Trophoblast cell (in vitro differentiated cells and primary cell): ENCODE results near the gene PALM3.

Source experiments
- DNase-seq, 2 donors: peaks; one replicate each; pipeline ENCODE4 v3.0.0-alpha.2; 2016
- H2AFZ ChIP-seq: 2 replicates; pipeline ENCODE4 v1.6.1; 2013; ENCODE audit warnings: low read length, moderate library complexity, mild to moderate bottlenecking; ENCODE audit not compliant: insufficient read depth, poor library complexity
- H2AK5ac ChIP-seq: 2 replicates; pipeline ENCODE4 v1.6.1; 2013; ENCODE audit warnings: mild to moderate bottlenecking, low read length
- H2BK120ac ChIP-seq: 2 replicates; pipeline ENCODE4 v1.6.1; 2013; ENCODE audit warnings: low read length, mild to moderate bottlenecking, moderate library complexity; ENCODE audit not compliant: insufficient read depth, poor library complexity
- H2BK12ac ChIP-seq: 2 replicates; pipeline ENCODE4 v1.6.1; 2013; ENCODE audit warnings: mild to moderate bottlenecking, low read length, moderate library complexity
- H2BK5ac ChIP-seq: 2 replicates; pipeline ENCODE4 v1.6.1; 2013; ENCODE audit warnings: low read length, low read depth, moderate library complexity, mild to moderate bottlenecking; ENCODE audit not compliant: poor library complexity
- H3K14ac ChIP-seq: 2 replicates; pipeline ENCODE4 v1.6.1; 2013; ENCODE audit warnings: mild to moderate bottlenecking, low read length
- H3K18ac ChIP-seq: 2 replicates; pipeline ENCODE4 v1.6.1; 2013; ENCODE audit warnings: mild to moderate bottlenecking, low read length
- H3K23ac ChIP-seq: 2 replicates; pipeline ENCODE4 v1.6.1; 2013; ENCODE audit warnings: low read length
- H3K27ac ChIP-seq: 2 replicates; pipeline ENCODE4 v1.5.1; 2013; ENCODE audit warnings: low read depth, mild to moderate bottlenecking, inconsistent platforms, low read length, moderate library complexity
- H3K27me3 ChIP-seq: 2 replicates; pipeline ENCODE4 v1.6.1; 2013; ENCODE audit warnings: inconsistent platforms, mild to moderate bottlenecking, low read length, moderate library complexity; ENCODE audit not compliant: insufficient read depth
- H3K36me3 ChIP-seq, 2 experiments: 1 replicate in 1 of 2; 2 replicates in 1 of 2; pipeline ENCODE4 v1.6.1; 2013; ENCODE audit warnings: low read length in 2 of 2, mild to moderate bottlenecking in 2 of 2, moderate library complexity in 1 of 2; ENCODE audit not compliant: insufficient read depth in 2 of 2, control insufficient read depth in 1 of 2
- H3K4ac ChIP-seq: 2 replicates; pipeline ENCODE4 v1.6.1; 2013; ENCODE audit warnings: low read depth, mild to moderate bottlenecking, low read length, moderate library complexity
- H3K4me1 ChIP-seq, 2 experiments: 1 replicate in 1 of 2; 2 replicates in 1 of 2; pipeline ENCODE4 v1.6.1; 2013; ENCODE audit warnings: low read length in 2 of 2, mild to moderate bottlenecking in 2 of 2, moderate library complexity in 1 of 2; ENCODE audit not compliant: insufficient read depth in 2 of 2, control insufficient read depth in 1 of 2
- H3K4me2 ChIP-seq: 2 replicates; pipeline ENCODE4 v1.6.1; 2013; ENCODE audit warnings: inconsistent platforms, mild to moderate bottlenecking, low read length, moderate library complexity
- H3K4me3 ChIP-seq: 2 replicates; pipeline ENCODE4 v1.5.1; 2013; ENCODE audit warnings: mild to moderate bottlenecking, low read depth, low read length, inconsistent platforms
- H3K79me1 ChIP-seq: one replicate; pipeline ENCODE4 v1.6.1; 2013; ENCODE audit warnings: low read length
- H3K79me2 ChIP-seq: 2 replicates; pipeline ENCODE4 v1.6.1; 2013; ENCODE audit warnings: low read length, mild to moderate bottlenecking; ENCODE audit not compliant: control insufficient read depth, insufficient read depth, poor library complexity
- H3K9ac ChIP-seq: 2 replicates; pipeline ENCODE4 v1.6.1; 2013; ENCODE audit warnings: mild to moderate bottlenecking, low read length
- H3K9me3 ChIP-seq: 2 replicates; pipeline ENCODE4 v1.6.1; 2013; ENCODE audit warnings: low read depth, mild to moderate bottlenecking, control low read depth, inconsistent platforms, low read length; ENCODE audit not compliant: insufficient read depth
- H4K12ac ChIP-seq: 2 replicates; pipeline ENCODE4 v1.6.1; 2013; ENCODE audit warnings: low read depth, mild to moderate bottlenecking, low read length, moderate library complexity
- H4K8ac ChIP-seq: 2 replicates; pipeline ENCODE4 v1.6.1; 2013; ENCODE audit warnings: low read depth, mild to moderate bottlenecking, low read length, moderate library complexity
- H4K91ac ChIP-seq: one replicate; pipeline ENCODE4 v1.6.1; 2013; ENCODE audit warnings: low read depth, mild to moderate bottlenecking, low read length, moderate library complexity
- WGBS: extraction: QIAGEN DNeasy Blood & Tissue Kit; methylation state at CpG from one replicate; pipeline ENCODE4 v1.1.7; 2013; ENCODE audit warnings: missing lambda C conversion rate; ENCODE audit not compliant: insufficient read length, insufficient coverage; ENCODE audit errors: extremely low coverage; 5-methylcytosine and 5-hydroxymethylcytosine counted together

PALM3 gene

DNA sequence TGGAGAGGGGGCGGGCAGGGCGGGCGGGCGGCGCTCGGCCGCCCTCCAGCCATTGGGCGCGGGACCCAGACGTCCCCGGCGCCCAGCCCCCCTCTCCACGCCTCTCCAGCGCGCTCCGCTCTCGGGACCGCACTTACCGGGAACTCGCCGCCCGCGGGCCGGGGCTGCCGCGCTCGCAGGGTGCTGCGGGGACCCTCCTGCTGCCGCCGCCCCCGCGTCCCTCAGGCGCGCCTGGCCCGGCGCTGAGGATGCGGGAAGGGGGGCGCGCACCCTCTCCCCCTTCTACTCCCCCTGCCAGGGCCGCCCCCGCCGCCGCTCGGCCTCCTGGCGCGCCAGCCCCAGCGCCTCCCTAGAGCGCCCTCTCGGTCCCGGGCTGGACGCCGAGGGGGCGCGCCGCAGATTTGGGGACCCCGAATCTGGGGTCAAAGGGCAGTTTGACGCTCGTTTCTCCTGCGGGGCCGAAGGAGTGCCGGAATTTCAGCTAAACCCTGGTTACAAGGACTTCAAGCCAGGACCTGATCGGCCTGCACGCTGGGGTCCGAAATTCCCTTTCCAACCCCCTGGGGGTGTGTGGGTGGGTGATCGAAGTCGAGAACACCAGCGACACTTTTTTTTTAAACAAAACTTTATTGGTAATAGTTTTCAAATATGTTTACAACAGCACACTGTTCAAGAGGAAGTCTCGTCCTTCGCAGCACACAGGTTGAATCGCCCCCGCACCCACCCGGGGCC, 29.4 kb upstream of the PALM3 start:
- peak overlapping the region; percentile 77 for H3K4ac ChIP-seq
- H3K36me3 ChIP-seq = peaks cover 16 to 21% of the 10 kb centered on the region in 2 experiments
- peak overlapping the region; percentile 73 for H4K12ac ChIP-seq
- H4K91ac ChIP-seq = peak overlapping the region; percentile 90
- H2BK5ac ChIP-seq = peak overlapping the region; percentile 89
- H3K18ac ChIP-seq = peak overlapping the region; percentile 67
- peaks cover 11% of the 10 kb centered on the region for H3K79me1 ChIP-seq
- no peaks in the 10 kb centered on the region for H3K27me3 ChIP-seq
- no CpG with 5 or more reads among the region's 72 CpGs for WGBS
- H3K4me3 ChIP-seq = peak overlapping the region; percentile 85
- H3K27ac ChIP-seq = peak overlapping the region; percentile 94
- peaks cover 6 to 7% of the 10 kb centered on the region in 2 experiments for H3K4me1 ChIP-seq
- peak overlapping the region; percentile 83 for H3K9ac ChIP-seq
- H2BK120ac ChIP-seq = peak overlapping the region; percentile 76
- peak; percentile 41 to 57 for DNase-seq
- H3K23ac ChIP-seq = no peak overlapping the region
- no peak overlapping the region for H2BK12ac ChIP-seq
- H3K79me2 ChIP-seq = peaks cover 8% of the 10 kb centered on the region
- peaks cover 5% of the 10 kb centered on the region for H3K9me3 ChIP-seq
- peak overlapping the region; percentile 82 for H3K4me2 ChIP-seq
- H4K8ac ChIP-seq = peak overlapping the region; percentile 86
- H2AK5ac ChIP-seq = no peak overlapping the region
- peak overlapping the region; percentile 75 for H3K14ac ChIP-seq
- peak overlapping the region; percentile 84 for H2AFZ ChIP-seq

DNA sequence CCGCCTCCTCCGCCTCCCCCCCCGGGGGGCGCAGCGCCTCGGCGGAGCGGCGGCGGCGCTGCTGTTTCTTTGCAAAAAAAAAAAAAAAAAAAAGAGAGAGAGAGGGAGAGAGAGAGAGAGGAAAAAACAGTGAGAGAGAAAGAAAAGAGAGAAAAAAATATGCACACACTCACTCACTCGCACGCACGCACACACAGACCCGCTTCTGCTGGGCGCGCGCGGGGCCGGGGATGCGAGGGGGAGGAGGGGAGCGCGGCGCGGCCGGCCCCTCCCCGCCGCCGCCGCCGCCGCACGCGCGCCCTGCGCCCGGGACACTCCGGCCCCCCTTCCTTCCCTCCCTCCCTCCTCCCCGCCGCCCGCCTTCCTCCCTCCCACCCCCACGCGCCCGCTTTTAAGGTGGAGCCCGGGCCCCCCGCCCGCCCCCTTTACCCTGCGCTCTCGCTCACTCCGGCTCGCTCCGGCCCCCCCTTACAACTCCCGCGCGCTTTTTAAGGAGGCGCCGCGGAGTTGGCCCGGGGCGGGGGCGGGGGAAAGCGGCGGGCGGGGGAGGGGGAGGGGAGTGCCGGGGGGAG, 28.7 kb upstream of the PALM3 start, which contains the start of gene SAMD1:
SAMD1 (minus strand) TSS at position 243 of the 572 bp plus-strand sequence.
- no CpG with 5 or more reads among the region's 65 CpGs for WGBS

GRCh38 chr19:14089662-14090508, 28.0 kb upstream of the PALM3 start:
- peaks cover 15 to 21% of the 10 kb centered on the region in 2 experiments for H3K36me3 ChIP-seq
- H3K9me3 ChIP-seq = peaks cover 5% of the 10 kb centered on the region
- H3K4me1 ChIP-seq = peaks cover 6 to 7% of the 10 kb centered on the region in 2 experiments
- no peak overlapping the region for H4K91ac ChIP-seq
- H4K8ac ChIP-seq = peak overlapping the region; percentile 77
- peak; percentile 47 to 71 for DNase-seq
- H3K79me1 ChIP-seq = peaks cover 13% of the 10 kb centered on the region
- WGBS = no CpG with 5 or more reads among the region's 142 CpGs
- H2AFZ ChIP-seq = no peak overlapping the region
- H4K12ac ChIP-seq = no peak overlapping the region
- peak overlapping the region; percentile 78 for H3K4me2 ChIP-seq
- peak overlapping the region; percentile 91 for H3K4me3 ChIP-seq
- no peak overlapping the region for H2AK5ac ChIP-seq
- peak overlapping the region; percentile 54 for H3K9ac ChIP-seq
- peak overlapping the region; percentile 88 for H3K27ac ChIP-seq
- H2BK12ac ChIP-seq = no peak overlapping the region
- H3K18ac ChIP-seq = peak overlapping the region; percentile 90
- peaks cover 8% of the 10 kb centered on the region for H3K79me2 ChIP-seq
- H2BK120ac ChIP-seq = peak overlapping the region; percentile 56
- H2BK5ac ChIP-seq = peak overlapping the region; percentile 19
- H3K4ac ChIP-seq = peak overlapping the region; percentile 29
- H3K27me3 ChIP-seq = no peaks in the 10 kb centered on the region
- H3K14ac ChIP-seq = peak overlapping the region; percentile 83
- no peak overlapping the region for H3K23ac ChIP-seq

More for the DNA sequence above, 28.7 kb upstream of the PALM3 start, which contains the start of gene SAMD1:
- H3K23ac ChIP-seq = no peak within 1 kb of the TSS
- peak within 1 kb of the TSS; percentile 89 for H2BK5ac ChIP-seq
- peak within 1 kb of the TSS; percentile 91 for H3K4me3 ChIP-seq
- peak within 1 kb of the TSS; percentile 90 for H4K91ac ChIP-seq
- peak within 1 kb of the TSS; percentile 83 for H3K14ac ChIP-seq
- H3K9ac ChIP-seq = peak within 1 kb of the TSS; percentile 83
- peak within 1 kb of the TSS; percentile 90 for H3K18ac ChIP-seq
- peak within 1 kb of the TSS; percentile 82 for H3K4me2 ChIP-seq
- peak within 1 kb of the TSS; percentile 76 for H2BK120ac ChIP-seq
- peaks cover 8% of the 10 kb centered on the region for H3K79me2 ChIP-seq
- H3K27me3 ChIP-seq = no peaks in the 10 kb centered on the region
- peak in 1 of 2 donors; percentile 58 for DNase-seq
- H3K4me1 ChIP-seq = peaks cover 6 to 7% of the 10 kb centered on the region in 2 experiments
- H3K9me3 ChIP-seq = peaks cover 5% of the 10 kb centered on the region
- H4K12ac ChIP-seq = peak within 1 kb of the TSS; percentile 73
- peak within 1 kb of the TSS; percentile 84 for H2AFZ ChIP-seq
- no peak within 1 kb of the TSS for H2BK12ac ChIP-seq
- peaks cover 11% of the 10 kb centered on the region for H3K79me1 ChIP-seq
- H3K27ac ChIP-seq = peak within 1 kb of the TSS; percentile 94
- peak within 1 kb of the TSS; percentile 77 for H3K4ac ChIP-seq
- H2AK5ac ChIP-seq = no peak within 1 kb of the TSS
- peaks cover 15 to 21% of the 10 kb centered on the region in 2 experiments for H3K36me3 ChIP-seq
- peak within 1 kb of the TSS; percentile 86 for H4K8ac ChIP-seq

DNA sequence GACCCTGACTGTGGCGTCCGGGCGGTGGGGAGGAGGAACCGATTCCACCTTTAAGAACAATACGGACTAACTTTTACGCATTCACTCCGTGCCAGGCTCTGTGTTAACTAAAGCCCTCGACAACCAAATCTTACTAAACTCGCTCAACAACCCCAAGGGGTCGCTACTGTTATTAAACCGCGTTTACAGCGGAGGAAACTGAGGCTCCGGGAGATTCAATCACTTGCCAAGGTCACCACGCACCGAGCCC, 27.5 kb upstream of the PALM3 start:
- no peak overlapping the region for H4K12ac ChIP-seq
- peaks cover 8% of the 10 kb centered on the region for H3K79me2 ChIP-seq
- no peak overlapping the region for H4K91ac ChIP-seq

More for the DNA sequence above, 27.5 kb upstream of the PALM3 start:
- Histone ChIP-seq H3K23ac (no peak overlapping the region), H2BK12ac (no peak overlapping the region), H3K79me1 (peaks cover 13% of the 10 kb centered on the region), H4K8ac (peak overlapping the region; percentile 22), H3K27me3 (no peaks in the 10 kb centered on the region), H2BK5ac (no peak overlapping the region), H3K14ac (peak overlapping the region; percentile 45), H2BK120ac (no peak overlapping the region), H3K27ac (peak overlapping the region; percentile 38), H2AK5ac (no peak overlapping the region), H3K9ac (no peak overlapping the region), H3K4ac (peak overlapping the region; percentile 29), H3K9me3 (peaks cover 5% of the 10 kb centered on the region), H3K18ac (peak overlapping the region; percentile 15), H2AFZ (no peak overlapping the region), H3K4me3 (peak overlapping the region; percentile 91), H3K36me3 (peaks cover 15 to 21% of the 10 kb centered on the region in 2 experiments), H3K4me2 (peak overlapping the region; percentile 78), H3K4me1 (peaks cover 6 to 7% of the 10 kb centered on the region in 2 experiments)
- WGBS = no CpG with 5 or more reads among the region's 16 CpGs
- DNase-seq = peak in 1 of 2 donors; percentile 25
